ENCODE results near the gene MCTP1.

MCTP1 gene

GRCh38 chr5:95084757-95085156 lies 200.1 kb downstream of the MCTP1 start:
- Histone ChIP-seq H3K4me1 (ENCODE audit: insufficient read depth, low read length) (no peaks in the 10 kb centered on the region), H3K9me3 (ENCODE audit: low read length) (no peaks in the 10 kb centered on the region), H3K27me3 (ENCODE audit: control insufficient read depth in 1 of 2, insufficient read depth in 2 of 2, low read length in 2 of 2) (no peaks in the 10 kb centered on the region), H3K9ac (ENCODE audit: low read length) (no peak overlapping the region), H3K27ac (ENCODE audit: low read depth, low read length) (no peak overlapping the region), H3K4me3 (ENCODE audit: low read depth in 1 of 2, low read length in 2 of 2) (no peak overlapping the region), H3K36me3 (ENCODE audit: insufficient read depth, low read length) (no peaks in the 10 kb centered on the region)

GRCh38 chr5:95083606-95084005 lies 201.3 kb downstream of the MCTP1 start:
- no peak overlapping the region for H3K9ac ChIP-seq (ENCODE audit: low read length)
- no peak overlapping the region for H3K27ac ChIP-seq (ENCODE audit: low read depth, low read length)
- H3K36me3 ChIP-seq (ENCODE audit: insufficient read depth, low read length): no peaks in the 10 kb centered on the region
- H3K4me3 ChIP-seq (ENCODE audit: low read depth in 1 of 2, low read length in 2 of 2): no peak overlapping the region
- no peaks in the 10 kb centered on the region for H3K27me3 ChIP-seq (ENCODE audit: control insufficient read depth in 1 of 2, insufficient read depth in 2 of 2, low read length in 2 of 2)
- no peaks in the 10 kb centered on the region for H3K4me1 ChIP-seq (ENCODE audit: insufficient read depth, low read length)
- H3K9me3 ChIP-seq (ENCODE audit: low read length): no peaks in the 10 kb centered on the region

DNA sequence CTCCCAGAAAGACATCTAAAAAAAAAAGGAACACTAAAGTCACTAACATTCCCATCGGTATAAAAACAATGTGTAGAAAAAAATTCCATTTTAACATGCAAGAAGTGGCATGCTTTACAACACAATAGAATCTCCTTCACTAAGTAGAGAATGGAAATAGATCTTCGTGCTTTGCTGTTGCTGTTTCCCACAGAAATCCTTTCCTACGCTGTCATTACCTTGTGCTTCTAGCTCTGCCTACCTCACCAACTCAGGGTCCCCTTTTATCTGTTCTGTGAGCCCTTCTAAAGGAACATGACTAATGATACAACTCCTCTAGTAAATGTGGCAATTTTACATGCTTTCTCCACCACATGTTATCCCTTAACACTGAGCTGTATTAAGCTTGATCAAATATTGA lies 202.9 kb downstream of the MCTP1 start:
- no peak overlapping the region for H3K27ac ChIP-seq (ENCODE audit: low read depth, low read length)
- no peaks in the 10 kb centered on the region for H3K9me3 ChIP-seq (ENCODE audit: low read length)
- H3K9ac ChIP-seq (ENCODE audit: low read length): no peak overlapping the region
- no peaks in the 10 kb centered on the region for H3K27me3 ChIP-seq (ENCODE audit: control insufficient read depth in 1 of 2, insufficient read depth in 2 of 2, low read length in 2 of 2)
- no peaks in the 10 kb centered on the region for H3K4me1 ChIP-seq (ENCODE audit: insufficient read depth, low read length)
- H3K36me3 ChIP-seq (ENCODE audit: insufficient read depth, low read length): no peaks in the 10 kb centered on the region
- no peak overlapping the region for H3K4me3 ChIP-seq (ENCODE audit: low read depth in 1 of 2, low read length in 2 of 2)

GRCh38 chr5:95081500-95081960 lies 203.4 kb downstream of the MCTP1 start:
- Histone ChIP-seq H3K4me3 (ENCODE audit: low read depth in 1 of 2, low read length in 2 of 2) (peak overlapping the region in 1 of 2 donors; percentile 32), H3K36me3 (ENCODE audit: insufficient read depth, low read length) (no peaks in the 10 kb centered on the region), H3K27me3 (ENCODE audit: control insufficient read depth in 1 of 2, insufficient read depth in 2 of 2, low read length in 2 of 2) (no peaks in the 10 kb centered on the region), H3K9me3 (ENCODE audit: low read length) (no peaks in the 10 kb centered on the region), H3K27ac (ENCODE audit: low read depth, low read length) (no peak overlapping the region), H3K9ac (ENCODE audit: low read length) (no peak overlapping the region), H3K4me1 (ENCODE audit: insufficient read depth, low read length) (no peaks in the 10 kb centered on the region)

DNA sequence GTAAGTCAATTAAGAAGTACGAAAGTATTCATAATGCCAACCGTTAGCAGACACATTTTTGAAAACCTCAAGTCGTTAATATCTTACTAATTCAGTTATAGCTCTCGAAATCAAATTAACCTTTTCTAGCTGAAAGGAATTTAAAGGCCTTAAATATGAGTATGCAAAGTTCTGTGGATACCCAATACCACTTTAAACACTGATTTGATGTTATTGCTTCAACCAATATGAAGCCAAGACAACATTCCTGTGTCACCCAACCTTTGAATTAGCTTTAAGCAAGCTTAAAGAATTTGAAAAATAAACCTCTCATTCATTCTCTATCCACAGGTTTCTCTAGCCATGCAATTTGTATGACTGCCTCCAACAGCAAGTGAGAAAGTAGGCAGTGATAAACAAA lies 204.5 kb downstream of the MCTP1 start:
- Histone ChIP-seq H3K9me3 (ENCODE audit: low read length) (no peaks in the 10 kb centered on the region), H3K27me3 (ENCODE audit: control insufficient read depth in 1 of 2, insufficient read depth in 2 of 2, low read length in 2 of 2) (no peaks in the 10 kb centered on the region), H3K36me3 (ENCODE audit: insufficient read depth, low read length) (no peaks in the 10 kb centered on the region), H3K27ac (ENCODE audit: low read depth, low read length) (no peak overlapping the region), H3K9ac (ENCODE audit: low read length) (no peak overlapping the region), H3K4me3 (ENCODE audit: low read depth in 1 of 2, low read length in 2 of 2) (no peak overlapping the region), H3K4me1 (ENCODE audit: insufficient read depth, low read length) (no peaks in the 10 kb centered on the region)

DNA sequence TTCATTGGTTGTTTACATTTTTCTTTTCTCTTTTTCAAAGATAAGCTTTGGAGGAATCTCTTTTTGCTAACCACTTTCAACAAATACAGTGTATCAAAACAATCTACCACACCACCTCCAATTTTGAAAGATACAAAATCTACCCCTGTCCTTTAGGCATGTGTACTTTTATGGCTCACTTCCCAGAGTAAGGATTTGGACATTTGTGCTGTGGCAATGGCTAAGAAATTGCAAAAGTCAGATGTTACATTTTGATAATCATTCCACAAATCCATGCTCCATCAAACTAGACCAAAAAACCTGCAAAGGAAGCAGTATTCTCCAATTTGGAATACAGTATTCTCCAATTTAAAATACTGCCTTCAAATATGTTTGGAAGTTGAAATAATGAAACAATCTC lies 204.9 kb downstream of the MCTP1 start:
- H3K4me1 ChIP-seq (ENCODE audit: insufficient read depth, low read length): no peaks in the 10 kb centered on the region
- H3K27me3 ChIP-seq (ENCODE audit: control insufficient read depth in 1 of 2, insufficient read depth in 2 of 2, low read length in 2 of 2): no peaks in the 10 kb centered on the region
- no peak overlapping the region for H3K4me3 ChIP-seq (ENCODE audit: low read depth in 1 of 2, low read length in 2 of 2)
- H3K9ac ChIP-seq (ENCODE audit: low read length): no peak overlapping the region
- H3K36me3 ChIP-seq (ENCODE audit: insufficient read depth, low read length): no peaks in the 10 kb centered on the region
- H3K9me3 ChIP-seq (ENCODE audit: low read length): no peaks in the 10 kb centered on the region
- no peak overlapping the region for H3K27ac ChIP-seq (ENCODE audit: low read depth, low read length)

GRCh38 chr5:95078868-95079267 lies 206.0 kb downstream of the MCTP1 start:
- Histone ChIP-seq H3K4me3 (ENCODE audit: low read depth in 1 of 2, low read length in 2 of 2) (no peak overlapping the region), H3K4me1 (ENCODE audit: insufficient read depth, low read length) (no peaks in the 10 kb centered on the region), H3K9me3 (ENCODE audit: low read length) (no peaks in the 10 kb centered on the region), H3K27me3 (ENCODE audit: control insufficient read depth in 1 of 2, insufficient read depth in 2 of 2, low read length in 2 of 2) (no peaks in the 10 kb centered on the region), H3K27ac (ENCODE audit: low read depth, low read length) (no peak overlapping the region), H3K9ac (ENCODE audit: low read length) (no peak overlapping the region), H3K36me3 (ENCODE audit: insufficient read depth, low read length) (no peaks in the 10 kb centered on the region)

- H3K27ac ChIP-seq (ENCODE audit: low read depth, low read length): no peak overlapping the region
- no peaks in the 10 kb centered on the region for H3K27me3 ChIP-seq (ENCODE audit: control insufficient read depth in 1 of 2, insufficient read depth in 2 of 2, low read length in 2 of 2)
- no peak overlapping the region for H3K4me3 ChIP-seq (ENCODE audit: low read depth in 1 of 2, low read length in 2 of 2)
- H3K9ac ChIP-seq (ENCODE audit: low read length): no peak overlapping the region
- no peaks in the 10 kb centered on the region for H3K4me1 ChIP-seq (ENCODE audit: insufficient read depth, low read length)
- H3K9me3 ChIP-seq (ENCODE audit: low read length): no peaks in the 10 kb centered on the region
- no peaks in the 10 kb centered on the region for H3K36me3 ChIP-seq (ENCODE audit: insufficient read depth, low read length)
Observed at GRCh38 chr5:95076395-95077185, 208.3 kb downstream of the MCTP1 start.

GRCh38 chr5:95075111-95075510 lies 209.8 kb downstream of the MCTP1 start:
- no peaks in the 10 kb centered on the region for H3K9me3 ChIP-seq (ENCODE audit: low read length)
- no peaks in the 10 kb centered on the region for H3K36me3 ChIP-seq (ENCODE audit: insufficient read depth, low read length)
- no peak overlapping the region for H3K9ac ChIP-seq (ENCODE audit: low read length)
- H3K4me1 ChIP-seq (ENCODE audit: insufficient read depth, low read length): no peaks in the 10 kb centered on the region
- no peak overlapping the region for H3K27ac ChIP-seq (ENCODE audit: low read depth, low read length)
- no peak overlapping the region for H3K4me3 ChIP-seq (ENCODE audit: low read depth in 1 of 2, low read length in 2 of 2)
- H3K27me3 ChIP-seq (ENCODE audit: control insufficient read depth in 1 of 2, insufficient read depth in 2 of 2, low read length in 2 of 2): no peaks in the 10 kb centered on the region

DNA sequence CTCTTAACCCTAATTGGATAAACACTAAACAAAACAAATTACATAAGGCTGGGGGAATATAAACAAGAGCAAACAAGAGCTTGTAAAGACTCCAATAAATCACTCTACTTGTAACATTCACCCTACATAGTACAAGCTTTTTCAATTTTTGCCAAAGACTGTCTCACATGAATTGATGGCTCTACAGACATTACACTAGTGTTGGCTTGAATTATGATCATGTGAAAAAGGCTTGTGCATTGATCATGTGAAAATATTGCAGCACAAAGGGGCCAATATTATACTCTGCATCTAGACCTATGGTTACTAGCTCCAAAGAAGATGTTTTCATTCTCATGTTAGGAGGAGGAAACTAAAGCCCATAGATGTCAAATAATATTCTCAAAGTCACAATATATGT lies 212.6 kb downstream of the MCTP1 start:
- Histone ChIP-seq H3K27me3 (ENCODE audit: control insufficient read depth in 1 of 2, insufficient read depth in 2 of 2, low read length in 2 of 2) (no peaks in the 10 kb centered on the region), H3K27ac (ENCODE audit: low read depth, low read length) (no peak overlapping the region), H3K4me1 (ENCODE audit: insufficient read depth, low read length) (no peaks in the 10 kb centered on the region), H3K9ac (ENCODE audit: low read length) (no peak overlapping the region), H3K4me3 (ENCODE audit: low read depth in 1 of 2, low read length in 2 of 2) (no peak overlapping the region), H3K36me3 (ENCODE audit: insufficient read depth, low read length) (no peaks in the 10 kb centered on the region), H3K9me3 (ENCODE audit: low read length) (no peaks in the 10 kb centered on the region)

GRCh38 chr5:95070866-95071265 lies 214.0 kb downstream of the MCTP1 start:
- Histone ChIP-seq H3K9ac (ENCODE audit: low read length) (no peak overlapping the region), H3K4me3 (ENCODE audit: low read depth in 1 of 2, low read length in 2 of 2) (no peak overlapping the region), H3K36me3 (ENCODE audit: insufficient read depth, low read length) (no peaks in the 10 kb centered on the region), H3K27me3 (ENCODE audit: control insufficient read depth in 1 of 2, insufficient read depth in 2 of 2, low read length in 2 of 2) (no peaks in the 10 kb centered on the region), H3K27ac (ENCODE audit: low read depth, low read length) (no peak overlapping the region), H3K9me3 (ENCODE audit: low read length) (no peaks in the 10 kb centered on the region), H3K4me1 (ENCODE audit: insufficient read depth, low read length) (no peaks in the 10 kb centered on the region)

- H3K27ac ChIP-seq (ENCODE audit: low read depth, low read length): no peak overlapping the region
- H3K27me3 ChIP-seq (ENCODE audit: control insufficient read depth in 1 of 2, insufficient read depth in 2 of 2, low read length in 2 of 2): no peaks in the 10 kb centered on the region
- H3K4me3 ChIP-seq (ENCODE audit: low read depth in 1 of 2, low read length in 2 of 2): no peak overlapping the region
- H3K36me3 ChIP-seq (ENCODE audit: insufficient read depth, low read length): no peaks in the 10 kb centered on the region
- no peak overlapping the region for H3K9ac ChIP-seq (ENCODE audit: low read length)
- no peaks in the 10 kb centered on the region for H3K4me1 ChIP-seq (ENCODE audit: insufficient read depth, low read length)
- H3K9me3 ChIP-seq (ENCODE audit: low read length): no peaks in the 10 kb centered on the region
Observed at GRCh38 chr5:95070453-95070852, 214.4 kb downstream of the MCTP1 start.

Measured in muscle layer of colon (tissue), 2 donors.